Transverse colon (tissue), 4 donors: ENCODE measurements around the gene ANXA9. TPM values are rescaled to one million over a fixed set of nuclear protein-coding genes. Genes with fewer than 3 reads are reported as not detected.
A peak's percentile ranks its signal among the peaks of the same experiment; 100 is the strongest.

Experiments used
- DNase-seq: peaks from one replicate; pipeline ENCODE4 v3.0.0-alpha.2; 2019
- H3K27ac ChIP-seq, 4 donors: fragments of 200-600 bp; sonication (generic); 2 replicates each; pipeline ENCODE4 v1.5.1; 2016 to 2018; ENCODE audit warnings: inconsistent platforms in 4 of 4
- H3K27me3 ChIP-seq: fragments of 200-600 bp; sonication (generic); 2 replicates; pipeline ENCODE4 v1.5.1; 2017; ENCODE audit warnings: inconsistent platforms
- H3K36me3 ChIP-seq, 4 donors: fragments of 200-600 bp; sonication (generic); 2 replicates each; pipeline ENCODE4 v1.5.1; 2017 to 2019; ENCODE audit warnings: inconsistent platforms in 4 of 4
- H3K4me1 ChIP-seq, 4 donors: fragments of 200-600 bp; sonication (generic); 2 replicates each; pipeline ENCODE4 v1.5.1; 2017 to 2020; ENCODE audit warnings: inconsistent platforms in 4 of 4
- H3K4me3 ChIP-seq, 4 donors: fragments of 200-600 bp; sonication (generic); 1 replicate in 1 of 4; 2 replicates in 3 of 4; pipeline versions ENCODE4 v1.5.1 to v1.6.1; 2017 to 2019; ENCODE audit warnings: inconsistent platforms in 4 of 4
- H3K9me3 ChIP-seq, 2 donors: fragments of 200-600 bp; sonication (generic); 2 replicates each; pipeline ENCODE4 v1.5.1; 2017 to 2019; ENCODE audit warnings: inconsistent platforms in 2 of 2
- CTCF ChIP-seq, 5 experiments: fragments of 200-600 bp in 3 of 5; fragments of 450-650 bp in 2 of 5; sonication (generic) in 3 of 5; IDR thresholded peaks; 1 replicate in 2 of 5; 2 replicates in 3 of 5; pipeline ENCODE4 v1.5.1; 2016 to 2017; ENCODE audit warnings: antibody characterized with exemption in 5 of 5, inconsistent platforms in 3 of 5, mild to moderate bottlenecking in 2 of 5, moderate library complexity in 1 of 5
- EP300 ChIP-seq: sonication (generic); formaldehyde crosslinking; IDR thresholded peaks from one replicate; pipeline ENCODE4 v1.6.1; 2017; ENCODE audit warnings: antibody characterized with exemption, low read depth
- POLR2A ChIP-seq: fragments of 450-650 bp; IDR thresholded peaks from one replicate; pipeline ENCODE4 v1.6.1; 2016; ENCODE audit warnings: antibody characterized with exemption, mild to moderate bottlenecking, moderate library complexity
- POLR2AphosphoS5 ChIP-seq, 3 donors: sonication (generic); formaldehyde crosslinking; IDR thresholded peaks; one replicate each; pipeline ENCODE4 v1.6.1; 2016; ENCODE audit warnings: antibody characterized with exemption in 3 of 3
- WGBS, 2 donors: methylation state at CpG; one replicate each; pipeline ENCODE4 v1.1.5; 2018; ENCODE audit warnings: low coverage in 1 of 2; 5-methylcytosine and 5-hydroxymethylcytosine counted together
- in situ Hi-C, 4 donors: fragments of 200-750 bp; cut with MboI; loops; one replicate each; pipeline versions ENCODE4 v1.15.0 to v1.15.1; 2017; ENCODE audit warnings: low sequenced_read_pairs in 3 of 4, low pct_ligation_motif_present in 1 of 4, low pct_unique_long_range_greater_than_20kb in 1 of 4
- intact Hi-C: fragments of 100-400 bp; cut with DNase I; formaldehyde crosslinking; loops from one replicate; pipeline ENCODE4 v1.15.1; 2023; ENCODE audit warnings: low total_unique reads
- total RNA-seq, 4 donors: library from RNA; depleted of rRNA; stranded (reverse); fragments of >200 nt; gene quantifications; one replicate each; pipeline ENCODE4 v1.1.0, GENCODE V29; 2016

The ANXA9 gene
- total RNA-seq, 4 donors from 2014 or later = 0.32 TPM; not detected in 3

- Histone ChIP-seq H3K36me3 (peaks cover 0 to 6% (median 2%) of the 10 kb centered on the region in 4 donors), H3K27ac (peak overlapping the region; percentile 92 to 98 (median 96)), H3K4me3 (peak overlapping the region; percentile 55 to 94 (median 68)), H3K27me3 (no peaks in the 10 kb centered on the region), H3K4me1 (peaks cover 30 to 54% (median 52%) of the 10 kb centered on the region in 4 donors), H3K9me3 (no peaks in the 10 kb centered on the region)
- WGBS, 2 donors = 12% methylated on average over 14 of the region's 15 CpGs; no CpG with 5 or more reads in 1 of the 2 donors
- TF ChIP-seq EP300 = no peak
- TF ChIP-seq POLR2A = no peak
- TF ChIP-seq POLR2AphosphoS5 (IDR thresholded peaks at IDR 0.05) = no peak
- no peak for TF ChIP-seq CTCF (IDR thresholded peaks at IDR 0.05)
- intact Hi-C loops (no loop called here), in situ Hi-C loops (no loop called here)
- DNase-seq = peak; percentile 20
Measured at GRCh38 chr1:150973258-150973835, 8.7 kb upstream of the ANXA9 start.

- H3K9me3 ChIP-seq = no peaks in the 10 kb centered on the region
- 0% methylated on average over 30 of the region's 67 CpGs; no CpG with 5 or more reads in 1 of the 2 donors for WGBS, 2 donors
- DNase-seq = peak; percentile 56
- H3K36me3 ChIP-seq = no peaks in the 10 kb centered on the region
- TF ChIP-seq CTCF (IDR thresholded peaks at IDR 0.05) = no peak
- no peak for TF ChIP-seq EP300
- in situ Hi-C loops (no loop called here), intact Hi-C loops (no loop called here)
- H3K27ac ChIP-seq = peak overlapping the region; percentile 92 to 98 (median 96)
- no peaks in the 10 kb centered on the region for H3K27me3 ChIP-seq
- peaks cover 34 to 54% (median 53%) of the 10 kb centered on the region in 4 donors for H3K4me1 ChIP-seq
- H3K4me3 ChIP-seq = peak overlapping the region; percentile 55 to 94 (median 68)
Measured at GRCh38 chr1:150973836-150974579, 8.1 kb upstream of the ANXA9 start.

- Histone ChIP-seq H3K27ac (peak within 1 kb of the TSS; percentile 92 to 98 (median 96)), H3K36me3 (no peaks in the 10 kb centered on the region), H3K27me3 (no peaks in the 10 kb centered on the region), H3K4me1 (peaks cover 37 to 61% (median 59%) of the 10 kb centered on the region in 4 donors), H3K4me3 (peak within 1 kb of the TSS; percentile 55 to 94 (median 72)), H3K9me3 (no peaks in the 10 kb centered on the region)
- DNase-seq = peak; percentile 88
- TF ChIP-seq CTCF (IDR thresholded peaks at IDR 0.05) (no peak), EP300 (no peak), POLR2A (no peak), POLR2AphosphoS5 (IDR thresholded peaks at IDR 0.05) (peak; percentile 11 to 45 (median 39))
- intact Hi-C loops (no loop called here), in situ Hi-C loops (no loop called here)
- 16% methylated on average over 66 of the region's 106 CpGs; no CpG with 5 or more reads in 1 of the 2 donors for WGBS, 2 donors
Measured at GRCh38 chr1:150974580-150975478, 7.3 kb upstream of the ANXA9 start, which contains the start of gene CERS2. TSS of gene CERS2 (minus strand) at chr1:150974835. CDS start at chr1:150969090, 5,745 bp downstream.
